ENCODE data around the gene FXYD7.

GRCh38 chr19:35093430-35093829, 49.6 kb upstream of the FXYD7 start:
- TF ChIP-seq CTCF (IDR thresholded peaks at IDR 0.05; ENCODE audit: low read length): no peak
- no peak for TF ChIP-seq EZH2 (IDR thresholded peaks at IDR 0.05; ENCODE audit: borderline replicate concordance, low read length)

Measured in OCI-LY1 (cell line).